SK-N-SH treated with all-trans-retinoic acid at 6 μM for 48 hours (cell line): Measurements from ENCODE around the gene FAM181A.
A peak's percentile ranks its signal among the peaks of the same experiment; 100 is the strongest.

ENCODE experiments used
- ATAC-seq: fragments of 200-7000 bp; cut with Tn5 transposase; 3 replicates; pipeline ENCODE4 v1.9.1; 2020; ENCODE audit warnings: mild to moderate bottlenecking, moderate library complexity
- ARNTL ChIP-seq: fragments of 450-650 bp; formaldehyde crosslinking; IDR thresholded peaks from 2 replicates; pipeline ENCODE4 v1.5.0; 2020; ENCODE audit warnings: low read depth, mild to moderate bottlenecking, moderate library complexity, borderline replicate concordance
- BACH2 ChIP-seq: fragments of 250-450 bp; sonication (Bioruptor Pico); IDR thresholded peaks from 2 replicates; pipeline ENCODE4 v1.9.0; 2021; ENCODE audit warnings: mild to moderate bottlenecking, borderline replicate concordance
- CSDC2 ChIP-seq: fragments of 250-450 bp; sonication (Bioruptor Pico); IDR thresholded peaks from 2 replicates; pipeline ENCODE4 v1.5.0; 2020; ENCODE audit warnings: mild to moderate bottlenecking, moderate library complexity
- ESRRG ChIP-seq: fragments of 250-450 bp; sonication (Bioruptor Pico); IDR thresholded peaks from 2 replicates; pipeline ENCODE4 v1.6.1; 2021; ENCODE audit warnings: mild to moderate bottlenecking
- GLIS3 ChIP-seq: fragments of 250-450 bp; sonication (Bioruptor Pico); IDR thresholded peaks from 2 replicates; pipeline ENCODE4 v1.5.0; 2020; ENCODE audit warnings: mild to moderate bottlenecking, moderate library complexity
- ISL1 ChIP-seq: fragments of 250-450 bp; sonication (Bioruptor Pico); IDR thresholded peaks from 2 replicates; pipeline ENCODE4 v2.1.2; 2022; ENCODE audit warnings: mild to moderate bottlenecking, moderate library complexity
- POU6F1 ChIP-seq: fragments of 250-450 bp; sonication (Bioruptor Pico); IDR thresholded peaks from 2 replicates; pipeline ENCODE4 v1.8.0; 2021; ENCODE audit warnings: low read depth, mild to moderate bottlenecking, moderate library complexity, borderline replicate concordance
- PPARA ChIP-seq: fragments of 250-450 bp; sonication (Bioruptor Pico); IDR thresholded peaks from 2 replicates; pipeline ENCODE4 v1.5.0; 2020; ENCODE audit warnings: mild to moderate bottlenecking, borderline replicate concordance
- SNAI2 ChIP-seq: fragments of 250-450 bp; sonication (Bioruptor Pico); IDR thresholded peaks from 2 replicates; pipeline ENCODE4 v1.5.0; 2020; ENCODE audit warnings: mild to moderate bottlenecking, moderate library complexity
- TCF4 ChIP-seq: fragments of 250-450 bp; sonication (Bioruptor Pico); IDR thresholded peaks from 2 replicates; pipeline ENCODE4 v1.8.0; 2021; ENCODE audit warnings: mild to moderate bottlenecking, moderate library complexity, borderline replicate concordance
- TOX ChIP-seq: fragments of 250-450 bp; sonication (Bioruptor Pico); IDR thresholded peaks from 2 replicates; pipeline ENCODE4 v1.8.0; 2021; ENCODE audit warnings: mild to moderate bottlenecking, moderate library complexity, borderline replicate concordance
- TSHZ2 ChIP-seq: fragments of 250-450 bp; sonication (Bioruptor Pico); IDR thresholded peaks from 2 replicates; pipeline ENCODE4 v1.5.0; 2020; ENCODE audit warnings: mild to moderate bottlenecking, moderate library complexity
- ZC3H10 ChIP-seq: fragments of 250-450 bp; sonication (Bioruptor Pico); IDR thresholded peaks from 2 replicates; pipeline ENCODE4 v1.5.1; 2021; ENCODE audit warnings: mild to moderate bottlenecking, moderate library complexity
- ZFP3 ChIP-seq: fragments of 250-450 bp; sonication (Bioruptor Pico); IDR thresholded peaks from 2 replicates; pipeline ENCODE4 v1.5.0; 2020; ENCODE audit warnings: mild to moderate bottlenecking, moderate library complexity
- ZFP30 ChIP-seq: fragments of 450-650 bp; formaldehyde crosslinking; IDR thresholded peaks from 2 replicates; pipeline ENCODE4 v1.5.0; 2022; ENCODE audit warnings: mild to moderate bottlenecking, moderate library complexity
- ZNF70 ChIP-seq: fragments of 450-650 bp; formaldehyde crosslinking; IDR thresholded peaks from 2 replicates; pipeline ENCODE4 v1.5.0; 2020; ENCODE audit warnings: mild to moderate bottlenecking, moderate library complexity
- ZNF8 ChIP-seq: fragments of 450-650 bp; formaldehyde crosslinking; IDR thresholded peaks from 2 replicates; pipeline ENCODE4 v1.5.0; 2020; ENCODE audit warnings: mild to moderate bottlenecking, moderate library complexity
- TF ChIP-seq, protein P1 (sequence below): fragments of 250-450 bp; sonication (Bioruptor Pico); IDR thresholded peaks from 2 replicates; pipeline ENCODE4 v1.5.1; 2021; ENCODE audit warnings: mild to moderate bottlenecking, moderate library complexity
- TF ChIP-seq, protein P2 (sequence below): fragments of 250-450 bp; sonication (Bioruptor Pico); IDR thresholded peaks from 2 replicates; pipeline ENCODE4 v1.8.0; 2020; ENCODE audit warnings: mild to moderate bottlenecking, moderate library complexity, borderline replicate concordance

The FAM181A gene

GRCh38 chr14:93905623-93906022, 21.5 kb upstream of the FAM181A start (continued):
- TF ChIP-seq TSHZ2 (no peak), BACH2 (CRISPR knock-in tag) (no peak)

DNA sequence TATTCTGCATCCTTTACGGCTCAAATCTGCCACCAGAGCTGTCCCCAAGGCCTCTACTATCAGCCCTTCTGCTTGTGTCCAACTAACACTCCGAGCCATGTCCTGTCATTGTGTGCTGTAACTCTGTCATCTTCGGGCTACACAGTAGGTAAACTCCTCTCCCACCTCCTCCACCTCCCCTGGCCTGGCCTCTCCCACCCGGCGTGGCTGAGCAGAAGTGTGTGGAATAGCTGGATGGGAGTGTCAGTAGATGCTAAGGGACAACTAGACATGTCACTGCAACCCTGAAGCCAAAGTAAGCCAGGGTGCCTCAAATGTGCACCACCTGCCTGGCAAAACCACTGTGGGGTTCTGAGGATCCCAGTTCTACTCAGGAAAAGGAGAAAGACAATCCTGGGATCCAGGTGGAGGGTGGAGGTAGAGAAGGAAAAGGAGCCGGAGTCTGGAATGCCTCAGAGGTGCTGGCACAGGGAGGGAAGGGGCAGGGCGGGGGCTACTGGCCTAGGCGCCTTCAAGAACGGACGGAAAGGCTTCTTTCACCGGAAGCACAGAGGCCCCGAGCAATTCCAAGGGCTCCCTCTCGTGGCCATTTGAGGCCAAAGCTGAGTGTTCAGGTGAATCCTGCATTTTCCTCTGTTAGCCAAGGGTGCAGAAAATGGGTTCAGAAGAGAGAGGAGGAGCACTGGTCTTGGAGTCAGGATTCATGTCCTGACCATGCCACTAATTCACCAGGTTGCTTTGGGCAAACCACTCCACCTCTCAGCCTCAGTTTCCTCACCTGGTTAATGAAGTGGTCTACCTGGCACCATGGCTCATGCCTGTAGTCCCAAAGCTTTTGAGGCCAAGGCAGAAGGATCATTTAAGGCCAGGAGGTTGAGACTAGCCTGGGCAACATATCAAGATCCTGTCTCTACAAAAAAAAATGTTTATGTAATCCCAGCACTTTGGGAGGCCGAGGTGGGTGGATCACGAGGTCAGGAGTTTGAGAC, 20.5 kb upstream of the FAM181A start:
- ATAC-seq: peak; percentile 86
- TF ChIP-seq PPARA (CRISPR knock-in tag): no peak
- TF ChIP-seq TSHZ2: no peak
- no peak for TF ChIP-seq ZFP3
- no peak for TF ChIP-seq GLIS3 (CRISPR knock-in tag)
- TF ChIP-seq, protein P1, sequence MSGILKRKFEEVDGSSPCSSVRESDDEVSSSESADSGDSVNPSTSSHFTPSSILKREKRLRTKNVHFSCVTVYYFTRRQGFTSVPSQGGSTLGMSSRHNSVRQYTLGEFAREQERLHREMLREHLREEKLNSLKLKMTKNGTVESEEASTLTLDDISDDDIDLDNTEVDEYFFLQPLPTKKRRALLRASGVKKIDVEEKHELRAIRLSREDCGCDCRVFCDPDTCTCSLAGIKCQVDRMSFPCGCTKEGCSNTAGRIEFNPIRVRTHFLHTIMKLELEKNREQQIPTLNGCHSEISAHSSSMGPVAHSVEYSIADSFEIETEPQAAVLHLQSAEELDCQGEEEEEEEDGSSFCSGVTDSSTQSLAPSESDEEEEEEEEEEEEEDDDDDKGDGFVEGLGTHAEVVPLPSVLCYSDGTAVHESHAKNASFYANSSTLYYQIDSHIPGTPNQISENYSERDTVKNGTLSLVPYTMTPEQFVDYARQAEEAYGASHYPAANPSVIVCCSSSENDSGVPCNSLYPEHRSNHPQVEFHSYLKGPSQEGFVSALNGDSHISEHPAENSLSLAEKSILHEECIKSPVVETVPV (CRISPR knock-in tag): no peak
- no peak for TF ChIP-seq ISL1 (CRISPR knock-in tag)
- no peak for TF ChIP-seq SNAI2
- TF ChIP-seq ESRRG (CRISPR knock-in tag): no peak
- TF ChIP-seq ZNF8 (CRISPR knock-in tag): no peak
- no peak for TF ChIP-seq ARNTL
- no peak for TF ChIP-seq POU6F1 (CRISPR knock-in tag)
- no peak for TF ChIP-seq TCF4 (CRISPR knock-in tag)
- TF ChIP-seq ZNF70 (CRISPR knock-in tag): no peak
- TF ChIP-seq, protein P2, sequence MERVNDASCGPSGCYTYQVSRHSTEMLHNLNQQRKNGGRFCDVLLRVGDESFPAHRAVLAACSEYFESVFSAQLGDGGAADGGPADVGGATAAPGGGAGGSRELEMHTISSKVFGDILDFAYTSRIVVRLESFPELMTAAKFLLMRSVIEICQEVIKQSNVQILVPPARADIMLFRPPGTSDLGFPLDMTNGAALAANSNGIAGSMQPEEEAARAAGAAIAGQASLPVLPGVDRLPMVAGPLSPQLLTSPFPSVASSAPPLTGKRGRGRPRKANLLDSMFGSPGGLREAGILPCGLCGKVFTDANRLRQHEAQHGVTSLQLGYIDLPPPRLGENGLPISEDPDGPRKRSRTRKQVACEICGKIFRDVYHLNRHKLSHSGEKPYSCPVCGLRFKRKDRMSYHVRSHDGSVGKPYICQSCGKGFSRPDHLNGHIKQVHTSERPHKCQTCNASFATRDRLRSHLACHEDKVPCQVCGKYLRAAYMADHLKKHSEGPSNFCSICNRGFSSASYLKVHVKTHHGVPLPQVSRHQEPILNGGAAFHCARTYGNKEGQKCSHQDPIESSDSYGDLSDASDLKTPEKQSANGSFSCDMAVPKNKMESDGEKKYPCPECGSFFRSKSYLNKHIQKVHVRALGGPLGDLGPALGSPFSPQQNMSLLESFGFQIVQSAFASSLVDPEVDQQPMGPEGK (CRISPR knock-in tag): no peak
- no peak for TF ChIP-seq CSDC2
- no peak for TF ChIP-seq ZFP30 (CRISPR knock-in tag)
- no peak for TF ChIP-seq BACH2 (CRISPR knock-in tag)
- no peak for TF ChIP-seq TOX
- TF ChIP-seq ZC3H10 (CRISPR knock-in tag): no peak
